Measurements from ENCODE around the gene RAD51B. TPM values are rescaled to one million over a fixed set of nuclear protein-coding genes. Genes with fewer than 3 reads are reported as not detected.

The RAD51B gene
- total RNA-seq, 2 experiments from 2014 or later, result 43.6 to 50.7 TPM

GRCh38 chr14:68571928-68572525 is 752.4 kb downstream of the RAD51B start:
- DNase-seq (no peak), ATAC-seq (ENCODE audit: low read depth) (no peak)
- H3K4me1 Mint-ChIP-seq, result no peaks in the 10 kb centered on the region
- H3K27me3 Mint-ChIP-seq, result no peaks in the 10 kb centered on the region
- no peak overlapping the region for H3K27ac Mint-ChIP-seq
- H3K36me3 Mint-ChIP-seq, result peaks cover 4% of the 10 kb centered on the region
- H3K9me3 Mint-ChIP-seq, result no peaks in the 10 kb centered on the region
- no peak overlapping the region for H3K4me3 Mint-ChIP-seq
- POLR2A ChIA-PET, result no interaction called here

- no peak for ATAC-seq (ENCODE audit: low read depth)
- no peaks in the 10 kb centered on the region for H3K4me1 Mint-ChIP-seq
- POLR2A ChIA-PET, result no interaction called here
- peak overlapping the region; percentile 23 for H3K27ac Mint-ChIP-seq
- DNase-seq, result no peak
- H3K9me3 Mint-ChIP-seq, result no peaks in the 10 kb centered on the region
- no peak overlapping the region for H3K4me3 Mint-ChIP-seq
- H3K27me3 Mint-ChIP-seq, result no peaks in the 10 kb centered on the region
- peaks cover 4% of the 10 kb centered on the region for H3K36me3 Mint-ChIP-seq
Measured at GRCh38 chr14:68573126-68573525, 753.5 kb downstream of the RAD51B start.

DNA sequence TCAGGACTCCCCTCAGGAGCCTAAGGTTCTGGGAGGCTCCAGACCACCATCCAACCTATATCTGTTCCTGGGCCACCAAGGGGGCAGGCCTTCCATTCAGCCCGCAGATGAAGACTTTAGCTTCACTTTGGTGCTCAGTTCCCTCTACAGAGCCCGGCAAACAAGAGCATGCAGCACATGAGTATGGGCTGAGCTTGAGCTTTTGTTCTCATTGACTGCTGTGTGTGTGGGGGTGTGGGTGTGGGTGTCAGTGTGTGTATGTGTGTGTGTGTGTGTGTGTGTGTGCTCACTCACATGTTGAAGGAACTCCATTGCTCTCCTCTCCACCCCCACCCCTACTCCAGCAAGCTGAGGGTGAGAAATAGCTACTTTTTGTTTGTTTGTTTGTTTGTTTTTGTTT is 754.1 kb downstream of the RAD51B start:
- no peaks in the 10 kb centered on the region for H3K9me3 Mint-ChIP-seq
- DNase-seq (no peak), ATAC-seq (ENCODE audit: low read depth) (no peak)
- POLR2A ChIA-PET, result interaction anchor here (0.7 kb wide), 1 partner anchor 254 kb away, joined by 3 read pairs; no protein-coding TSS in a partner anchor
- no peaks in the 10 kb centered on the region for H3K4me1 Mint-ChIP-seq
- H3K27ac Mint-ChIP-seq, result no peak overlapping the region
- H3K36me3 Mint-ChIP-seq, result peaks cover 4% of the 10 kb centered on the region
- no peaks in the 10 kb centered on the region for H3K27me3 Mint-ChIP-seq
- no peak overlapping the region for H3K4me3 Mint-ChIP-seq

GRCh38 chr14:68574461-68574860 is 754.9 kb downstream of the RAD51B start:
- no peaks in the 10 kb centered on the region for H3K27me3 Mint-ChIP-seq
- H3K4me3 Mint-ChIP-seq, result no peak overlapping the region
- DNase-seq (no peak), ATAC-seq (ENCODE audit: low read depth) (no peak)
- no peak overlapping the region for H3K27ac Mint-ChIP-seq
- no peaks in the 10 kb centered on the region for H3K9me3 Mint-ChIP-seq
- POLR2A ChIA-PET, result interaction anchor here (0.6 to 0.7 kb wide), 2 partner anchors 12 to 254 kb away, joined by 3 read pairs; no protein-coding TSS in a partner anchor
- H3K4me1 Mint-ChIP-seq, result no peaks in the 10 kb centered on the region
- H3K36me3 Mint-ChIP-seq, result peaks cover 4% of the 10 kb centered on the region

GRCh38 chr14:68574906-68575305 is 755.3 kb downstream of the RAD51B start:
- Mint-ChIP-seq H3K36me3 (peaks cover 4% of the 10 kb centered on the region), H3K4me3 (no peak overlapping the region), H3K27ac (no peak overlapping the region), H3K27me3 (no peaks in the 10 kb centered on the region), H3K9me3 (no peaks in the 10 kb centered on the region), H3K4me1 (no peaks in the 10 kb centered on the region)
- ATAC-seq (ENCODE audit: low read depth) (no peak), DNase-seq (no peak)
- POLR2A ChIA-PET, result interaction anchor here (0.6 kb wide), 1 partner anchor 12 kb away, joined by 3 read pairs; no protein-coding TSS in a partner anchor

DNA sequence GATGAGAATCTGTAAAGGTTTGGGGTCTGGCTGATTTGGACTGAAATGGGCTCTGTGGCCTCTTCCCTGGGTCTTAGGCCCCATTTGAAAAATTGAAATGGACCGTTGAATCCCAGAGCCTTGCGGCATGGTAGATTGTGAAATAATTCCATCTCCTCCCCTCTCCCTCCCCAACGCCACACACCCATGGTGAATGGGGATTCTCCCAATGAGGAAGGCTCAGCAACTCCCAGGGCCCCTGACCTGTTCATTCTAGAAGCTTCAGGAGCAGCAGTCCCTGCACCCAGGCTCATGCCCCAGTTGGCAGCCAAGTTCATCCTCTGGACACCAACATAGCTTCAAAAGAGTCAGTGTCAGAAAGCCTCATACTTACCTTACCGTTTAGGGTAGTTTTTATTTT is 755.8 kb downstream of the RAD51B start:
- ATAC-seq (ENCODE audit: low read depth), result no peak
- POLR2A ChIA-PET, result interaction anchor here (0.6 kb wide), 1 partner anchor 11 kb away, joined by 3 read pairs; no protein-coding TSS in a partner anchor
- no peak overlapping the region for H3K27ac Mint-ChIP-seq

GRCh38 chr14:68576031-68576430 is 756.5 kb downstream of the RAD51B start:
- Mint-ChIP-seq H3K27me3 (no peaks in the 10 kb centered on the region), H3K36me3 (peaks cover 4% of the 10 kb centered on the region), H3K27ac (no peak overlapping the region), H3K4me1 (no peaks in the 10 kb centered on the region), H3K9me3 (no peaks in the 10 kb centered on the region), H3K4me3 (no peak overlapping the region)
- ATAC-seq (ENCODE audit: low read depth), result no peak
- POLR2A ChIA-PET, result no interaction called here
- DNase-seq, result no peak

More for the DNA sequence above, 755.8 kb downstream of the RAD51B start:
- Mint-ChIP-seq H3K36me3 (peaks cover 4% of the 10 kb centered on the region), H3K27me3 (no peaks in the 10 kb centered on the region), H3K4me3 (no peak overlapping the region), H3K9me3 (no peaks in the 10 kb centered on the region), H3K4me1 (no peaks in the 10 kb centered on the region)
- DNase-seq, result no peak

- DNase-seq (no peak), ATAC-seq (ENCODE audit: low read depth) (no peak)
- Mint-ChIP-seq H3K4me3 (no peak overlapping the region), H3K9me3 (no peaks in the 10 kb centered on the region), H3K27me3 (no peaks in the 10 kb centered on the region), H3K4me1 (no peaks in the 10 kb centered on the region), H3K36me3 (peaks cover 4% of the 10 kb centered on the region), H3K27ac (no peak overlapping the region)
- POLR2A ChIA-PET, result no interaction called here
Measured at GRCh38 chr14:68576496-68577244, 757.1 kb downstream of the RAD51B start.

DNA sequence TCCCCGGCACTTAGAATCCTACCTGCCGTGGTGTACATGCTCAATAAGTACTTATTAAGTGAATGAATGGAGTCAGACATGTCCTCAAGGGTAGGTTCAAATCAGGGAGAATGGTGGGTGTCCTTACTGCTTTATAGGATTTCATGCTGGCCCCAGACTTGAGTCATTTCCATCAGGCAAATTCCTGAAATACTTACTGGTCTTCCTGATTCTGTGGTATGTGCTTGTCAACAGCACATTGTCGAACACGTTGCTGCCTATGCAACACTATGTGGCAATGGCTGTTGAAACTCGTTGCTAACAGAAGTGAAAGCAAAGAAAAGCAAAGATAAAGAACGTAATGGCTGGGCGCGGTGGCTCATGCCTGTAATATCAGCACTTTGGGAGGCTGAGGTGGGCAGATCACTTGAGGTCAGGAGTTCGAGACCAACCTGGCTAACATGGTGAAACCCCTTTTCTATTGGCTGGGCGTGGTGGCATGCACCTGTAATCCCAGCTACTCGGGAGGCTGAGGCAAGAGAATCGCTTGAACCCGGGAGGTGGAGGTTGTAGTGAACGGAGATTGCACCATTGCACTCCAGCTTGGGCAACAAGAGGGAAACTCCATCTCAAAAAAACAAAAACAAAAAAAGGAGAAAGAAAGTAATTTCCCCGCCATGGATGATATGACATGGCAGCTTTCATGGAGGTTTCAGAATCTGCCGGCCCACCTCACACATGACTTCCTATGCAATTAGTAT is 758.4 kb downstream of the RAD51B start:
- H3K36me3 Mint-ChIP-seq, result peaks cover 4% of the 10 kb centered on the region
- no peak overlapping the region for H3K27ac Mint-ChIP-seq
- no peak for DNase-seq
- H3K4me1 Mint-ChIP-seq, result no peaks in the 10 kb centered on the region
- ATAC-seq (ENCODE audit: low read depth), result no peak
- no peak overlapping the region for H3K4me3 Mint-ChIP-seq
- H3K9me3 Mint-ChIP-seq, result peaks cover 4% of the 10 kb centered on the region
- H3K27me3 Mint-ChIP-seq, result no peaks in the 10 kb centered on the region
- POLR2A ChIA-PET, result no interaction called here

DNA sequence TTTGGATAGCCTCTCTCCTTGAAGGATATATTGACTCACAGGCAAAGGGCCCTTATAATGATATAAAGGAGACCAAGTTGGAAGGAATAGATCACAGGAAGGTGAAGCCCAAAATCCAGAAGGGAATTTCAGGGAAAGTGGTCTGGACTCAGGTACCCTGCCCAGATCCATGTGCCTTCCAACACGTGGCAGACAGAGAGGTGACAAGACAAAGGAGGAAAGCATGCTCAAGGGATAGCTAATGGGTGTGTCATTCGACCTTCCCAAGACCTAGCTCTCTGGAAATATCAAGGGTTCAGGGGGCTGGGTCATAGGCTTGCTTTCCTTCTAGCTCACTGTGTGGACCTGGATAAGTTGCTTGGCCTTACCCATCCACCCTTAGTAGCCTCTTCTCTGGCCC is 759.0 kb downstream of the RAD51B start:
- DNase-seq, result no peak
- Mint-ChIP-seq H3K9me3 (peaks cover 4% of the 10 kb centered on the region), H3K4me1 (no peaks in the 10 kb centered on the region), H3K27me3 (no peaks in the 10 kb centered on the region), H3K4me3 (no peak overlapping the region), H3K27ac (no peak overlapping the region), H3K36me3 (peaks cover 4% of the 10 kb centered on the region)
- ATAC-seq (ENCODE audit: low read depth), result no peak
- POLR2A ChIA-PET, result no interaction called here

GRCh38 chr14:68580096-68580645 is 760.6 kb downstream of the RAD51B start:
- DNase-seq, result no peak
- H3K36me3 Mint-ChIP-seq, result peaks cover 4% of the 10 kb centered on the region

GRCh38 chr14:68580671-68581070 is 761.1 kb downstream of the RAD51B start:
- no peak for DNase-seq
- H3K4me1 Mint-ChIP-seq, result no peaks in the 10 kb centered on the region
- no peak for ATAC-seq (ENCODE audit: low read depth)
- no peak overlapping the region for H3K4me3 Mint-ChIP-seq
- peaks cover 4% of the 10 kb centered on the region for H3K36me3 Mint-ChIP-seq
- peak overlapping the region; percentile 13 for H3K27ac Mint-ChIP-seq
- no peaks in the 10 kb centered on the region for H3K27me3 Mint-ChIP-seq
- POLR2A ChIA-PET, result no interaction called here
- H3K9me3 Mint-ChIP-seq, result peaks cover 4% of the 10 kb centered on the region

More at GRCh38 chr14:68580096-68580645, 760.6 kb downstream of the RAD51B start:
- Mint-ChIP-seq H3K4me1 (no peaks in the 10 kb centered on the region), H3K27me3 (no peaks in the 10 kb centered on the region), H3K27ac (peak overlapping the region; percentile 13), H3K9me3 (peaks cover 4% of the 10 kb centered on the region), H3K4me3 (no peak overlapping the region)
- POLR2A ChIA-PET, result no interaction called here
- ATAC-seq (ENCODE audit: low read depth), result no peak

- Mint-ChIP-seq H3K4me3 (no peak overlapping the region), H3K27ac (no peak overlapping the region), H3K4me1 (no peaks in the 10 kb centered on the region), H3K36me3 (no peaks in the 10 kb centered on the region), H3K27me3 (no peaks in the 10 kb centered on the region), H3K9me3 (peaks cover 4% of the 10 kb centered on the region)
- POLR2A ChIA-PET, result no interaction called here
- no peak for ATAC-seq (ENCODE audit: low read depth)
- no peak for DNase-seq
Measured at GRCh38 chr14:68583548-68584280, 764.1 kb downstream of the RAD51B start.
